ENCODE measurements around the gene ACOX3.

DNA sequence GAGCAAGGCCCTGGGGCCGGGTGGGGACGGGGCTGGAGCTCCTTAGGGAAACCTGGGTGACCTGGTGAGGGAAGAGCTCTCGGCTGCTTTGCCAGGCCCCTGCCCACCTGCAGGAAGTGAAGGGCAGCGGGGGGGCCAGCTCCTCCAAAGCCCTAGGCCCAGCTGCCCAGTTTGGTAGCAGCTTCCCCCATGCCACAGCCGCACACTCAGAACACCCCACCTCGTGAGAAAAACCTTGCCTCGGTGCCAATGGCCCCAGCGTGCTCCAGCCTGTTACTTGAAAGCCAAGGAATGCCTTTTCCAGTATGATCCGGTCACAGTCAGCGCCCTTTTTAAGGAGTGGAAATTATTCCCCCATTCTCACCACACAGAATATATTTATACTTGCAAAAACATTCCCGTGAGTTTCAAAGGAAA lies 38.3 kb downstream of the ACOX3 start:
- TF ChIP-seq, protein P1, sequence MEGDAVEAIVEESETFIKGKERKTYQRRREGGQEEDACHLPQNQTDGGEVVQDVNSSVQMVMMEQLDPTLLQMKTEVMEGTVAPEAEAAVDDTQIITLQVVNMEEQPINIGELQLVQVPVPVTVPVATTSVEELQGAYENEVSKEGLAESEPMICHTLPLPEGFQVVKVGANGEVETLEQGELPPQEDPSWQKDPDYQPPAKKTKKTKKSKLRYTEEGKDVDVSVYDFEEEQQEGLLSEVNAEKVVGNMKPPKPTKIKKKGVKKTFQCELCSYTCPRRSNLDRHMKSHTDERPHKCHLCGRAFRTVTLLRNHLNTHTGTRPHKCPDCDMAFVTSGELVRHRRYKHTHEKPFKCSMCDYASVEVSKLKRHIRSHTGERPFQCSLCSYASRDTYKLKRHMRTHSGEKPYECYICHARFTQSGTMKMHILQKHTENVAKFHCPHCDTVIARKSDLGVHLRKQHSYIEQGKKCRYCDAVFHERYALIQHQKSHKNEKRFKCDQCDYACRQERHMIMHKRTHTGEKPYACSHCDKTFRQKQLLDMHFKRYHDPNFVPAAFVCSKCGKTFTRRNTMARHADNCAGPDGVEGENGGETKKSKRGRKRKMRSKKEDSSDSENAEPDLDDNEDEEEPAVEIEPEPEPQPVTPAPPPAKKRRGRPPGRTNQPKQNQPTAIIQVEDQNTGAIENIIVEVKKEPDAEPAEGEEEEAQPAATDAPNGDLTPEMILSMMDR (IDR thresholded peaks at IDR 0.05), result no peak
- no peak for TF ChIP-seq POLR2A (IDR thresholded peaks at IDR 0.05)
